Smooth muscle cell (in vitro differentiated cells): ENCODE results near the gene KIF4B. TPM values are rescaled to one million over a fixed set of nuclear protein-coding genes. Genes with fewer than 3 reads are reported as not detected.

Experiments used
- DNase-seq: peaks from one replicate; lab custom pipeline; 2025; ENCODE audit not compliant: unreplicated experiment; lab: John Stamatoyannopoulos, UW
- H2AFZ ChIP-seq: fragments of 200-600 bp; sonication (generic); 2 replicates; pipeline ENCODE4 v1.6.0; 2016; ENCODE audit warnings: antibody characterized with exemption, low read depth, mild to moderate bottlenecking
- H3F3A ChIP-seq: fragments of 200-600 bp; sonication (generic); 2 replicates; pipeline ENCODE4 v1.6.0; 2017; ENCODE audit warnings: antibody characterized with exemption, low read depth
- H3K27ac ChIP-seq: fragments of 200-600 bp; sonication (generic); 2 replicates; pipeline ENCODE4 v1.5.1; 2016; ENCODE audit warnings: low read depth, mild to moderate bottlenecking
- H3K27me3 ChIP-seq: fragments of 200-600 bp; sonication (generic); 2 replicates; pipeline ENCODE4 v1.6.1; 2016; ENCODE audit warnings: low read depth, mild to moderate bottlenecking
- H3K36me3 ChIP-seq: fragments of 200-600 bp; sonication (generic); 2 replicates; pipeline ENCODE4 v1.5.1; 2016; ENCODE audit warnings: low read depth
- H3K4me1 ChIP-seq: fragments of 200-600 bp; sonication (generic); 2 replicates; pipeline ENCODE4 v1.5.1; 2016; ENCODE audit warnings: low read depth
- H3K4me2 ChIP-seq: fragments of 200-600 bp; sonication (generic); 2 replicates; pipeline ENCODE4 v1.6.0; 2016; ENCODE audit warnings: mild to moderate bottlenecking
- H3K4me3 ChIP-seq: fragments of 200-600 bp; sonication (generic); 2 replicates; pipeline ENCODE4 v1.5.1; 2016; ENCODE audit warnings: mild to moderate bottlenecking
- H3K79me2 ChIP-seq: fragments of 200-600 bp; sonication (generic); 2 replicates; pipeline ENCODE4 v1.6.0; 2016; ENCODE audit warnings: low read depth, mild to moderate bottlenecking
- H3K9ac ChIP-seq: fragments of 200-600 bp; sonication (generic); 2 replicates; pipeline ENCODE4 v1.6.0; 2016; ENCODE audit warnings: low read depth
- H3K9me3 ChIP-seq: fragments of 200-600 bp; sonication (generic); replicated peaks from 2 replicates; pipeline ENCODE4 v1.5.1; 2016; ENCODE audit warnings: low read depth
- H4K20me1 ChIP-seq: fragments of 200-600 bp; sonication (generic); 2 replicates; pipeline ENCODE4 v1.6.0; 2016; ENCODE audit warnings: low read depth
- CTCF ChIP-seq: fragments of 200-600 bp; sonication (generic); IDR thresholded peaks from 2 replicates; pipeline ENCODE4 v1.5.1; 2017; ENCODE audit warnings: borderline replicate concordance, mild to moderate bottlenecking, antibody characterized with exemption; ENCODE audit not compliant: insufficient read depth, poor library complexity, severe bottlenecking
- WGBS: methylation state at CpG from one replicate; pipeline ENCODE4 v1.1.7; 2016; ENCODE audit warnings: low lambda C conversion rate; 5-methylcytosine and 5-hydroxymethylcytosine counted together
- polyA plus RNA-seq: library from polyadenylated mRNA; unstranded; fragments of >200 nt; fragmentation: Nextera tagmentation; extraction: Ambion mirVana; gene quantifications from 2 replicates; pipeline ENCODE4 v1.2.1, GENCODE V29; 2016
- total RNA-seq: library from RNA; depleted of rRNA; stranded (reverse); fragments of >200 nt; gene quantifications from 2 replicates; pipeline ENCODE4 v1.2.3, GENCODE V29; 2014

Gene KIF4B
- total and polyA plus RNA-seq, 2 experiments from 2014 or later: not detected

DNA sequence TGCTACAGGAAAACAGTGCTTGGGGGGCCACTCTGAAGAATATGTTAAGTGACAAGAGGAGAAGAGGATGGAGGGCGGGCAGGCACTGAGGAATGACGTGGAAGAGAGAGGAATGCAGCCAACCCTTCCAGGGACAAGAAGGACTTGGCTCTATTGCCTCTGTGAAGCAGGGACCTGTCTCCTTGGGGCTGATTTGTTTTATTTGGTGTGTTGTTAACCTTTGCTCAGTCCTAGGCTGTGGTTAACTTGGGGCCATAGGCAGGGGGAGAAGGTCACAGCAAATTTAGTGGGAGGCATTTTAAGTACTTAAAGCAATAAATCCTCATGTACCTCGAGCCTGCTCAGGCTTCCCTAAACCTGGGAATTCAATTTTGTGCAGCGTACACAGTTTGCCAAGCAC lies 39.9 kb downstream of the KIF4B start:
- Histone ChIP-seq H3K4me2 (no peak overlapping the region), H3K4me3 (no peak overlapping the region), H4K20me1 (no peaks in the 10 kb centered on the region), H3K9me3 (no peaks in the 10 kb centered on the region), H3K36me3 (no peaks in the 10 kb centered on the region), H3K4me1 (peaks cover 8% of the 10 kb centered on the region), H3K27me3 (no peaks in the 10 kb centered on the region), H3F3A (no peaks in the 10 kb centered on the region), H3K9ac (no peak overlapping the region), H2AFZ (no peak overlapping the region), H3K79me2 (no peaks in the 10 kb centered on the region), H3K27ac (no peak overlapping the region)
- DNase-seq: no peak
- 45% methylated on average over 4 of the region's 4 CpGs for WGBS
- TF ChIP-seq CTCF: no peak

DNA sequence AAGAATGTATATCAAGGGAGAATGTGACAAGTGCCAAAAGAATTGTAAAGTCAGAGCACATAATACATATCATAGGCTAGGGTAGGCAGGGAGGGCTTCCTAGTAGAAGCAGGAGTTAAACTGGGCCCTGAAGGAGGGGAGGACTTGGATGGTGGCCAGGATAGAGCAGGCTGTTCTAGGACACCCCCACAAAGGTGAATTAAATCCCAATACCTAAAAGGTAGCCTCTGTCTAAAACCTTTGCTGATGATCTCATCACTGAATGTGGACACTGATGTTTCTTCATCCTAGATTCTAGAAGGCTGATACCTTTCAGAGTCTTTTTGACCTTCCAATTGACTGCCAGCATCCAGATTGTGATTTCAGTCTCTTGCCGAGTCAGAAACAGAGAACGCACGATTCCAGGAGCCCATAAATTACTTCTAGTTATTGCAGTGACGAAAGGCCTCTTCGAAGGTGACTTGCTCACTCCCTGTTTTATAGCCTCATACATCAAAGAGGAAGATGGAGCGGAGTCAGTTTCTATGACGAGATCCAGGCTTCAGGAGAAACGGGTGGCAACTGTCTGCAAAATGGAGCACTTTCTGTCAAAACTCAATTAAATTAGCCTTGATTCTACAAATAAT lies 43.2 kb downstream of the KIF4B start:
- no peak overlapping the region for H3K9ac ChIP-seq
- 66% methylated on average over 8 of the region's 8 CpGs for WGBS
- H3K36me3 ChIP-seq: no peaks in the 10 kb centered on the region
- H3K4me3 ChIP-seq: no peak overlapping the region
- H3K4me2 ChIP-seq: no peak overlapping the region
- no peaks in the 10 kb centered on the region for H4K20me1 ChIP-seq
- no peaks in the 10 kb centered on the region for H3K79me2 ChIP-seq
- H3K27ac ChIP-seq: no peak overlapping the region
- H3K27me3 ChIP-seq: no peaks in the 10 kb centered on the region
- no peaks in the 10 kb centered on the region for H3K4me1 ChIP-seq
- H2AFZ ChIP-seq: no peak overlapping the region
- H3F3A ChIP-seq: no peaks in the 10 kb centered on the region
- DNase-seq: no peak
- TF ChIP-seq CTCF: no peak
- H3K9me3 ChIP-seq: no peaks in the 10 kb centered on the region

DNA sequence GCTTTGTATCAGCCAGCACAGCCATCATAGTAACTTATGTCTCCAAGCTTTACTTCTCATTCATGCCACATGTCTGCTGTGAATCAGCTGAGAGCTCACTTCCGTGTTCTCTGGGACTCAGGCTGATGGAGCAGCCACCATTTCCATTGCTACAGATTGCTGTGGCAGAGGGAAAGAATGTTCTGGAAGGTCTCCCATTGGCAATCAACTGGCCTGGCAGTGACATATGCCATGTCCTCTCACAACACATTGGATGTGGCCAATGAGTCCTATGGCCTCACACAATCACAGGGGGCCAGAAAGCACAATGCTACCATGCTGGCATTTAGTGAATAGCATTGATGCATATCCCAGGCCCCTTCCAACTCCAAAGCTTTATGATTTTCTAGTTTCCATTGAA lies 44.1 kb downstream of the KIF4B start:
- TF ChIP-seq CTCF: no peak
- 100% methylated on average over 1 of the region's 1 CpG for WGBS
- Histone ChIP-seq H3K36me3 (no peaks in the 10 kb centered on the region), H3K27ac (no peak overlapping the region), H3F3A (no peaks in the 10 kb centered on the region), H3K9ac (no peak overlapping the region), H3K4me1 (no peaks in the 10 kb centered on the region), H3K79me2 (no peaks in the 10 kb centered on the region), H3K4me3 (no peak overlapping the region), H3K4me2 (no peak overlapping the region), H4K20me1 (no peaks in the 10 kb centered on the region), H2AFZ (no peak overlapping the region), H3K27me3 (no peaks in the 10 kb centered on the region), H3K9me3 (no peaks in the 10 kb centered on the region)
- no peak for DNase-seq

DNA sequence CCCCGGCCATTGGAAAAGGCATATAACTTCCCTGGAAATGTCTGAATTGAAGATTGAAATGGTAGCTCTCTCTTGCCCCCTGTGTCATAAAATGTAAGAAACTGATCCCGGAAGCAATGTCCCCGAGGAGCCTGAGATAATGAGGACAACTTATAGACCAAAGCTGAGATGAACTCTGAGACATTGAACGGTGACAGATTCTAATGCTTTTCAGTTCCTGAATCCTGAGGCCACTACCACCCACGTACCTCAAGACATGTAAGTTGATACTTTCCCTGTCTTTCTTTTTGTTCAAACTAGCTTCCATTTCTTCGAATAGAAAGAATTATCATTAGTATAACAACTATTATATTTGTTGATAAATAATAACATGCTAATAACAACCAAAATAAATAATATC lies 51.0 kb downstream of the KIF4B start:
- no peaks in the 10 kb centered on the region for H3K9me3 ChIP-seq
- TF ChIP-seq CTCF: no peak
- no peak overlapping the region for H2AFZ ChIP-seq
- no peak overlapping the region for H3K9ac ChIP-seq
- no peaks in the 10 kb centered on the region for H3F3A ChIP-seq
- 82% methylated on average over 6 of the region's 6 CpGs for WGBS
- H3K27ac ChIP-seq: no peak overlapping the region
- H3K4me1 ChIP-seq: no peaks in the 10 kb centered on the region
- H3K36me3 ChIP-seq: no peaks in the 10 kb centered on the region
- no peak for DNase-seq
- no peaks in the 10 kb centered on the region for H3K27me3 ChIP-seq
- no peak overlapping the region for H3K4me2 ChIP-seq
- no peaks in the 10 kb centered on the region for H3K79me2 ChIP-seq
- no peak overlapping the region for H3K4me3 ChIP-seq
- H4K20me1 ChIP-seq: no peaks in the 10 kb centered on the region
